NCI-H460 (cell line): ENCODE data around the gene RAD54L. TPM values are rescaled to one million over a fixed set of nuclear protein-coding genes. Genes with fewer than 3 reads are reported as not detected.
"Not testable (repeated sequence)": the region's sequence is repeated elsewhere in the genome, so short reads cannot be mapped to it uniquely, and the experiment has no call there.

Experiments
- DNase-seq: peaks from one replicate; pipeline ENCODE4 v3.0.0-alpha.2; 2016; ENCODE audit warnings: low read depth; ENCODE audit errors: extremely low read depth
- total RNA-seq: library from RNA; depleted of rRNA; stranded (reverse); fragments of >200 nt; shearing (Covaris generic); gene quantifications from 2 replicates; pipeline ENCODE4 v1.2.3, GENCODE V29; 2014

Gene RAD54L
- total RNA-seq, 1 experiment from 2014 or later: 5.3 TPM

GRCh38 chr1:46238865-46239264 is 8.7 kb upstream of the RAD54L start:
- DNase-seq: not testable (repeated sequence)

GRCh38 chr1:46241733-46242132 is 5.8 kb upstream of the RAD54L start:
- not testable (repeated sequence) for DNase-seq

GRCh38 chr1:46242918-46243317 is 4.6 kb upstream of the RAD54L start:
- no peak for DNase-seq

GRCh38 chr1:46243831-46244230 is 3.7 kb upstream of the RAD54L start:
- DNase-seq: not testable (repeated sequence)

GRCh38 chr1:46244656-46245371 is 2.7 kb upstream of the RAD54L start:
- DNase-seq: no peak

- not testable (repeated sequence) for DNase-seq
Measured at GRCh38 chr1:46246136-46246535, 1.4 kb upstream of the RAD54L start.

- no peak for DNase-seq
Measured at GRCh38 chr1:46246548-46247435, 771 bp upstream of the RAD54L start.

GRCh38 chr1:46248122-46248920 is 758 bp downstream of the RAD54L start:
- DNase-seq: no peak

- DNase-seq: no peak
Measured at GRCh38 chr1:46254668-46255067, 7.1 kb downstream of the RAD54L start.

- DNase-seq: no peak
Measured at GRCh38 chr1:46256523-46256922, 9.0 kb downstream of the RAD54L start.

- no peak for DNase-seq
Measured at GRCh38 chr1:46262508-46262907, 14.9 kb downstream of the RAD54L start.

- no peak for DNase-seq
Measured at GRCh38 chr1:46263146-46263545, 15.6 kb downstream of the RAD54L start.

GRCh38 chr1:46268578-46268977 is 21.0 kb downstream of the RAD54L start:
- DNase-seq: no peak

GRCh38 chr1:46274225-46275029 is 26.9 kb downstream of the RAD54L start:
- no peak for DNase-seq

GRCh38 chr1:46275030-46275337 is 27.4 kb downstream of the RAD54L start:
- DNase-seq: no peak

GRCh38 chr1:46277658-46278373 is 30.3 kb downstream of the RAD54L start:
- DNase-seq: no peak

GRCh38 chr1:46278807-46279206 is 31.2 kb downstream of the RAD54L start:
- no peak for DNase-seq

- DNase-seq: no peak
Measured at GRCh38 chr1:46280092-46280491, 32.5 kb downstream of the RAD54L start.

GRCh38 chr1:46281021-46281420 is 33.5 kb downstream of the RAD54L start:
- DNase-seq: no peak

GRCh38 chr1:46284058-46284457 is 36.5 kb downstream of the RAD54L start:
- no peak for DNase-seq
